GM18502 (cell line): ENCODE data around the gene DLG2.

Source experiments
- ATAC-seq: cut with Tn5 transposase; IDR thresholded peaks from one replicate; pipeline ENCODE4 v1.9.1; 2021; ENCODE audit warnings: mild to moderate bottlenecking; ENCODE audit not compliant: unreplicated experiment, poor library complexity

DLG2 gene

DNA sequence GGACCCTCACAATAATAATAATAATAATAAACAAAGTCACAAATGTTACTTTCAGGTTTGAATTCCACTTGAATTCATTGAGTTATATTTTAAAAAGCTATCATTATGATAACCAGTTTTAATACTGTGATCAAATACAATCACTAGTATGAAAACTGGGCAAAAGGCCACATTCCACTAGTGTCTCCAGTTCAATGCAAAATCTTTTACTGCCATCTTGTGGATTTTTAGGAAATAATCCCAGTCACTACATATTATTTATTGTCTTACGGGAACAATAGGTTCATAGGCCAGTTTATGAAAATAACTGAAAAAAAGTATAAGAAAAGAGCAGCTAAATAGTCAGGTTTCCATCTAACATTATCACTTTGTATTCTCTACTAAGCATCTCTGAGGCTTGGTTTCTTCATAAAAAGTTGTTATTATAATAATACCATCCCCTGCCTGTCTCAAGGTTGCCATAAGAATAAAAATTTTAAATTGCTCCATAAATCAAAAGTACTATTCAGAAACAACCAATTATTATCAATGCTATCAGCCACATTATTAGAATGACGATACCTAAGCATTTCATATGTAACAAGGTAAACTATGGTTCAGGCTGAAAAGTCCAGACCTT, 1807.1 kb downstream of the DLG2 start:
- ATAC-seq, result peak; percentile 55

DNA sequence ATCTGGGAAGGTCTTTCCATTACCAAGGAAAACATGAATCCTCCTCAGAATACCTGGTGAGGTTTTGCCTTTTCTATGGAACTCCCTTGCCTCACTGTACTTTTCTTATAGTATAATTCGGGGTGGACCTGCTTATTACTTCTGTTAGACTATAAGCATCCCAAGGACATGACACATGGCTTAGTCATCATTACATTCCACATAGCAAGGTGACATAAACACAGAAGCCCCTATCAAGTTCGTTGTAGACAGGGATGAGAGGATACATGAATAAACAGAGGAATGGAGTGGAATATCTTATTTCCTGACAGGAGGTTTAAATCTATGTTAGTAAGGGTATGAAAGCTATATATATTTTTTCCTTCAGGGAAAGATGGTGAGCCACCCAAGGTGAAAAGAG, 1808.8 kb downstream of the DLG2 start:
- no peak for ATAC-seq

GRCh38 chr11:83816572-83817187, 1810.5 kb downstream of the DLG2 start:
- ATAC-seq, result no peak

GRCh38 chr11:83815736-83816135, 1811.4 kb downstream of the DLG2 start:
- no peak for ATAC-seq

DNA sequence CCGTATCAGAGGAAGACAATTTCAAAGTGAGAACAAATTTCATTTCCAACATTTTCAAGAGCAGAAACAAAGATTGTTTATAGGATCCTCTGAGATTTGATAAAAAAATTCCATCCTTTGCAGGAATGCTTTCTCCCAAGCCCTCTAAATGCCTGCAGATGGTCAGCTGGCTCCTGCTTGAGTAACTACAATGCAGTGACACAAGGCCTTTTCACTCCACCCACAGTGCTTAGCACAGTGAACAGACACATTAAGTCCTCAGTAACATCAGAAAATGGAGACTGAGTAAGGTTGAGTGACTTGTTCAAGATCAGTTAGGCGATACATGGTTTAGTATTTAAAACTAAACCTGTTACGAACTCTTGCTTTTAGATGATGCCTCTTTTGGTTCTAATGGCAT, 1813.8 kb downstream of the DLG2 start:
- ATAC-seq, result no peak

- no peak for ATAC-seq
Measured at GRCh38 chr11:83809274-83809673, 1817.9 kb downstream of the DLG2 start.

DNA sequence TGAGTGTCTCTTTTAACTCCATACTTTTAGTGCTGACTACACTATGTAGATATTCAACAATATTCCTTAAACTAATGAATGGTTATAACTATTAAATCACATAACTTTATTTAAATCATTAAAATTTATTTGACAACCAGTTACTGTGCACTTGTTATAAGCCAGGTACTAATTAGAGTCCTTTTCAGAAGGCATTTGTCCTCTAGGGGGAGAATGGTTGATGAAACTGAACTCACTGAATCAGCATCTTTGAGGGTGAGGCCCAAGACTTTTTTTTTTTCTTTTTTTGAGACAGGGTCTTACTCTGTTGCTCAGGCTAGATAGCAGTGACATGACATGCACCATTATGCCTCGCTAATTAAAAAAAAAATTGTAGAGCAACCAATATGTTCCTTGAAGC, 1825.3 kb downstream of the DLG2 start:
- ATAC-seq, result no peak

GRCh38 chr11:83793310-83793709, 1833.8 kb downstream of the DLG2 start:
- no peak for ATAC-seq

DNA sequence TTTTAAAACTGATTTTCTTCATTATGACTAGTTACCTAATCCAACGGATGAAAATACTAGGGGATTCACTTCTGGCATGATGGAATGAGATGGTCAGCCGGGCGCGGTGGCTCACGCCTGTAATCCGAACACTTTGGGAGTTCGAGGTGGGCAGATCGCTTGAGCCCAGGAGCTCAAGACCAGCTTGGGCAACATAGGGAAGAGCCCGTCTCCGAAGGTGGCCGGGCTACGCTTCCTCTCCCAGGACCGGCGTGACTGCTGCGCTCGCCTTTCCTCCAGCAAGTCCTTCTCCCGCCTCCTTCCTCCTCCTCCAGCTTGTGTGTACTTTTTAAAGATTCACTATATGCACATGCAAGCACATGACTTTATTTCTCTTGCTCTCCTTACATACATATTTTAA, 1835.6 kb downstream of the DLG2 start:
- no peak for ATAC-seq

GRCh38 chr11:83785942-83786341, 1841.2 kb downstream of the DLG2 start:
- ATAC-seq, result no peak

GRCh38 chr11:83784419-83784818, 1842.7 kb downstream of the DLG2 start:
- ATAC-seq, result no peak

DNA sequence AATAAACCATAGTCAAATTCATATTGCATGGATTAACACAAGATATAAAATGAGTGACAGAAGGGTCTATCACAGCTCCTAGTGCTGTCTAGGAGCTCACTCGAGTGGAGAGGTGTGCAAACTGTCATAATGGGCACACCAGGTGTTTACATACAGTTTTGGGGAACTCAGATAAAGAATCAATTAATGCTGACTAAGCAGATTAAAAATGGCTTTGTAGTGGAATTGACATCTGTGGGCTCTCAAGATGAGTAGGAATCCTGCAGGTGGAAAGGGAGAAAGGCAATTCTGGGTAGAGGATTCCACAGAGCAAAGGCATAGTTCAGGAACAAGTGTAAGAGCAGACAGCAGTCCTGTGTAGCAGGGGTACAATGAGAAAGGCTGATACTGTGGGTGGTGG, 1844.8 kb downstream of the DLG2 start:
- no peak for ATAC-seq

DNA sequence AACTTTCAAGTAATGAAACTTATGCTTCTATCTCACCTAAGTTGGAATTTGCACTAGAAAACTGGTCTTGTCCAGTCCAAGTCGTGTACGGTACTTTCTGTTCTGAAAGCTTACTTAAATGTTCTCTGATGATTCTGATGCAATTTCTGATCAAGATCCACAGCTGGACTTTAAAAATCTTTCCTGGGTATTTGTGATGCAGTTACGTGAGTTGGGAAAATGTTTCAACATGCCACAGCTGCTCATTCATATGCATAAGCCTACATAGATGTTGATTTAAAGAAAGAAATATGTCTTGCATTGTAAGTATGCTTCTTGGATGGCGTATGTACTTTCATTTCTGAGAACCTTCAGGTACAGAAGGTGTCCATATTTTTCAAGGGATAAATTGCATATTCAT, 1847.3 kb downstream of the DLG2 start:
- no peak for ATAC-seq

- ATAC-seq, result no peak
Measured at GRCh38 chr11:83778596-83778995, 1848.5 kb downstream of the DLG2 start.

GRCh38 chr11:83773950-83774880, 1852.9 kb downstream of the DLG2 start:
- no peak for ATAC-seq

DNA sequence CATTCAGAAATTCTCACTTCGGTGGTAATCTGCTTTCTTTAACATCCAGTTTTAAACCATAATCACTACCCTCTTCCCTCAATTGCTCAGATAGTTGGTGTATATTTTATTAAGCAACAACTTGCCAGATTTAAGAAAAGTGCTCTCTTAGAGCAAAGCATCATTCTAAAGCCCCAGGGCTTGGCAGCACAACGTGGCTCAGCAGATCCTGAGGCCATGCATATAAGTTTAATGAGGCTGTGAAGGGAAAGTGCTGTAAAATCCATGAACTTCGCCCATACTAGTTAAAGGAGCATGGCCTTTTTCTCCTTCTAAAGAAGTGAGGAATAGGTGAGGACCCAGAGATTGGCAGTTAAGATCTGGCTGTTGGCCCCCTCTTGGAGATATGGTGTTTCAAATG, 1858.7 kb downstream of the DLG2 start:
- ATAC-seq, result no peak

DNA sequence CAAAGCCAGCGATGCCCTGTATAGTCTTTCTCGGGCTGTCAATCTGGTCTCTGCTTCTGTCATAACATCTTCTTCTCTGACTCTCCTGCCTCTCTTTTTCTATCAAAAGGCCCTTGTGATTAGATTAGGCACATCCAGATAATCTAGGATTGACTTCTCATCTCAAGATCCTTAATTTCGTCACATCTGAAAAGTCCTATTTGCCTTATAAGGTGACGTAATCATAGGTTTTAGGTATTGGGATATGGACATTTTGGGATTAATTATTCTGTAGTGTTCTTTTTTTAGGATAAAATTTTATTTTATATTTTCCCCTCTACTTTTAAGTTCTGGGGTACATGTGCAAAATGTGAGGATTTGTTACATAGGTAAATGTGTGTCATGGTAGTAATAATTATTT, 1860.2 kb downstream of the DLG2 start:
- no peak for ATAC-seq

GRCh38 chr11:83764643-83765042, 1862.5 kb downstream of the DLG2 start:
- ATAC-seq, result no peak

- no peak for ATAC-seq
Measured at GRCh38 chr11:83760932-83761331, 1866.2 kb downstream of the DLG2 start.

- no peak for ATAC-seq
Measured at GRCh38 chr11:83759148-83759547, 1868.0 kb downstream of the DLG2 start.

- ATAC-seq, result no peak
Measured at GRCh38 chr11:83751041-83751440, 1876.1 kb downstream of the DLG2 start.
